Testis (tissue), 2 donors: Measurements from ENCODE around the gene BRD2.

Source experiments
- POLR2A ChIP-seq: fragments of 450-650 bp; IDR thresholded peaks from one replicate; pipeline ENCODE4 v1.6.1; 2017; ENCODE audit warnings: antibody characterized with exemption, mild to moderate bottlenecking, moderate library complexity
- TF ChIP-seq, protein P1 (sequence below), 3 experiments: fragments of 450-650 bp in 2 of 3; fragments of 200-600 bp in 1 of 3; sonication (generic) in 1 of 3; IDR thresholded peaks; one replicate each; pipeline ENCODE4 v1.5.1; 2016 to 2019; ENCODE audit warnings: antibody characterized with exemption in 3 of 3, mild to moderate bottlenecking in 2 of 3, moderate library complexity in 1 of 3

- TF ChIP-seq, protein P1, sequence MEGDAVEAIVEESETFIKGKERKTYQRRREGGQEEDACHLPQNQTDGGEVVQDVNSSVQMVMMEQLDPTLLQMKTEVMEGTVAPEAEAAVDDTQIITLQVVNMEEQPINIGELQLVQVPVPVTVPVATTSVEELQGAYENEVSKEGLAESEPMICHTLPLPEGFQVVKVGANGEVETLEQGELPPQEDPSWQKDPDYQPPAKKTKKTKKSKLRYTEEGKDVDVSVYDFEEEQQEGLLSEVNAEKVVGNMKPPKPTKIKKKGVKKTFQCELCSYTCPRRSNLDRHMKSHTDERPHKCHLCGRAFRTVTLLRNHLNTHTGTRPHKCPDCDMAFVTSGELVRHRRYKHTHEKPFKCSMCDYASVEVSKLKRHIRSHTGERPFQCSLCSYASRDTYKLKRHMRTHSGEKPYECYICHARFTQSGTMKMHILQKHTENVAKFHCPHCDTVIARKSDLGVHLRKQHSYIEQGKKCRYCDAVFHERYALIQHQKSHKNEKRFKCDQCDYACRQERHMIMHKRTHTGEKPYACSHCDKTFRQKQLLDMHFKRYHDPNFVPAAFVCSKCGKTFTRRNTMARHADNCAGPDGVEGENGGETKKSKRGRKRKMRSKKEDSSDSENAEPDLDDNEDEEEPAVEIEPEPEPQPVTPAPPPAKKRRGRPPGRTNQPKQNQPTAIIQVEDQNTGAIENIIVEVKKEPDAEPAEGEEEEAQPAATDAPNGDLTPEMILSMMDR (IDR thresholded peaks at IDR 0.05), result no peak
- no peak for TF ChIP-seq POLR2A
Observed at GRCh38 chr6:33015798-33016197, 47.4 kb downstream of the BRD2 start.
